CD14-positive monocyte (primary cell): ENCODE measurements around the gene KIRREL3. TPM values are rescaled to one million over a fixed set of nuclear protein-coding genes. Genes with fewer than 3 reads are reported as not detected.

Source experiments
- DNase-seq, 3 donors: peaks; one replicate each; pipeline ENCODE4 v3.0.0-alpha.2; 2011 to 2022
- H2AFZ ChIP-seq: 2 replicates; pipeline ENCODE4 v1.6.0; 2012; ENCODE audit warnings: mild to moderate bottlenecking, low read depth, low read length, inconsistent platforms; ENCODE audit not compliant: insufficient read depth, poor library complexity, severe bottlenecking
- H3K27ac ChIP-seq, 2 donors: 1 replicate in 1 of 2; 2 replicates in 1 of 2; pipeline ENCODE4 v1.5.1; 2012 to 2013; ENCODE audit warnings: low read length in 2 of 2, control low read depth in 1 of 2, inconsistent platforms in 1 of 2, low read depth in 1 of 2, mild to moderate bottlenecking in 1 of 2
- H3K27me3 ChIP-seq, 2 donors: one replicate each; pipeline versions ENCODE4 v1.6.0 to v1.6.1; 2011 to 2013; ENCODE audit warnings: low read length in 2 of 2; ENCODE audit not compliant: control insufficient read depth in 2 of 2, insufficient read depth in 2 of 2
- H3K36me3 ChIP-seq, 2 donors: replicated peaks in 1 of 2; 1 replicate in 1 of 2; 2 replicates in 1 of 2; pipeline versions ENCODE4 v1.5.1 to v1.6.1; 2012 to 2013; ENCODE audit warnings: low read length in 2 of 2, control low read depth in 1 of 2, inconsistent platforms in 1 of 2, mild to moderate bottlenecking in 1 of 2; ENCODE audit not compliant: insufficient read depth in 2 of 2, control insufficient read depth in 1 of 2
- H3K4me1 ChIP-seq, 2 donors: 1 replicate in 1 of 2; 2 replicates in 1 of 2; pipeline versions ENCODE4 v1.5.1 to v1.6.1; 2012 to 2013; ENCODE audit warnings: low read length in 2 of 2, control low read depth in 1 of 2, inconsistent platforms in 1 of 2, mild to moderate bottlenecking in 1 of 2, moderate library complexity in 1 of 2; ENCODE audit not compliant: insufficient read depth in 2 of 2, control insufficient read depth in 1 of 2
- H3K4me2 ChIP-seq: replicated peaks from 2 replicates; pipeline ENCODE3; 2012; ENCODE audit warnings: low read length, moderate library complexity, mild to moderate bottlenecking; ENCODE audit not compliant: poor library complexity, severe bottlenecking; ENCODE audit errors: extremely low read depth
- H3K4me3 ChIP-seq, 3 experiments: fragments of 200-600 bp in 1 of 3; sonication (generic) in 1 of 3; replicated peaks in 1 of 3; 1 replicate in 2 of 3; 2 replicates in 1 of 3; pipeline ENCODE4 v1.5.1; 2011 to 2013; ENCODE audit warnings: low read length in 3 of 3, mild to moderate bottlenecking in 3 of 3, control low read depth in 2 of 3, low read depth in 2 of 3, inconsistent platforms in 1 of 3, moderate library complexity in 1 of 3
- H3K79me2 ChIP-seq: 2 replicates; pipeline ENCODE4 v1.6.0; 2012; ENCODE audit warnings: mild to moderate bottlenecking, control low read depth, inconsistent platforms, low read length, moderate library complexity; ENCODE audit not compliant: insufficient read depth
- H3K9ac ChIP-seq: 2 replicates; pipeline ENCODE4 v1.6.0; 2017; ENCODE audit warnings: low read length, mild to moderate bottlenecking; ENCODE audit not compliant: insufficient read depth, poor library complexity, severe bottlenecking
- H3K9me3 ChIP-seq, 2 donors: replicated peaks in 1 of 2; 1 replicate in 1 of 2; 2 replicates in 1 of 2; pipeline versions ENCODE4 v1.5.1 to v1.6.1; 2012 to 2013; ENCODE audit warnings: low read length in 2 of 2, control low read depth in 1 of 2; ENCODE audit not compliant: control insufficient read depth in 1 of 2, insufficient read depth in 1 of 2
- H4K20me1 ChIP-seq: 2 replicates; pipeline ENCODE4 v1.6.0; 2012; ENCODE audit warnings: mild to moderate bottlenecking, low read length, control low read depth, moderate library complexity; ENCODE audit not compliant: insufficient read depth
- H3K27ac Mint-ChIP-seq, 7 donors: one replicate each; pipeline ENCODE4 v1.8.0; 2020; ENCODE audit warnings: mild to moderate bottlenecking in 7 of 7, mixed read lengths in 7 of 7, moderate library complexity in 6 of 7, inconsistent platforms in 2 of 7
- H3K27me3 Mint-ChIP-seq, 3 donors: one replicate each; pipeline ENCODE4 v1.8.0; 2021 to 2022; ENCODE audit warnings: low read depth in 3 of 3, mild to moderate bottlenecking in 3 of 3, mixed read lengths in 3 of 3, moderate library complexity in 3 of 3, inconsistent platforms in 1 of 3
- H3K36me3 Mint-ChIP-seq, 2 donors: one replicate each; pipeline ENCODE4 v1.8.0; 2020; ENCODE audit warnings: mixed read lengths in 2 of 2, inconsistent platforms in 1 of 2, mild to moderate bottlenecking in 1 of 2
- H3K4me1 Mint-ChIP-seq: one replicate; pipeline ENCODE4 v1.8.0; 2020; ENCODE audit warnings: mild to moderate bottlenecking, mixed read lengths
- H3K4me3 Mint-ChIP-seq, 2 donors: one replicate each; pipeline ENCODE4 v1.8.0; 2020; ENCODE audit warnings: mild to moderate bottlenecking in 2 of 2, mixed read lengths in 2 of 2, moderate library complexity in 1 of 2
- H3K9me3 Mint-ChIP-seq, 7 donors: one replicate each; pipeline ENCODE4 v1.8.0; 2020 to 2022; ENCODE audit warnings: mixed read lengths in 7 of 7, mild to moderate bottlenecking in 6 of 7, moderate library complexity in 6 of 7, inconsistent platforms in 2 of 7
- CTCF ChIP-seq: fragments of 200-600 bp; IDR thresholded peaks from one replicate; pipeline ENCODE4 v1.8.0; 2022; ENCODE audit warnings: antibody characterized with exemption, mild to moderate bottlenecking
- WGBS: methylation state at CpG from one replicate; pipeline ENCODE4 v1.1.5; 2013; ENCODE audit warnings: missing lambda C conversion rate; ENCODE audit not compliant: insufficient coverage; 5-methylcytosine and 5-hydroxymethylcytosine counted together
- intact Hi-C, 2 donors: fragments of 100-400 bp; cut with micrococcal nuclease; formaldehyde crosslinking; loops; one replicate each; pipeline versions ENCODE4 v1.15.0 to v1.15.1; 2023
- polyA plus RNA-seq, 3 donors: library from polyadenylated mRNA; depleted of rRNA in 1 of 3; unstranded in 2 of 3; stranded (reverse) in 1 of 3; fragments of 300-500 nt in 2 of 3; fragments of >200 nt in 1 of 3; fragmentation: Illumina TruSeq in 2 of 3; gene quantifications; 1 replicate in 2 of 3; 2 replicates in 1 of 3; pipeline ENCODE4 v1.2.3, GENCODE V29; 2012 to 2021

KIRREL3 gene
- polyA plus RNA-seq, 3 donors: not detected

GRCh38 chr11:127000981-127001380 lies 411 bp upstream of the KIRREL3 start:
- Mint-ChIP-seq H3K9me3 (peaks cover 0 to 6% (median 0%) of the 10 kb centered on the region in 7 donors), H3K4me1 (no peaks in the 10 kb centered on the region), H3K36me3 (no peaks in the 10 kb centered on the region), H3K27me3 (peaks cover 38 to 54% (median 44%) of the 10 kb centered on the region in 3 donors), H3K4me3 (no peak overlapping the region), H3K27ac (no peak overlapping the region)
- Histone ChIP-seq H3K4me2 (no peak overlapping the region), H3K27me3 (peaks cover 62 to 89% of the 10 kb centered on the region in 2 donors), H3K79me2 (no peaks in the 10 kb centered on the region), H3K9me3 (peaks cover 0 to 23% of the 10 kb centered on the region in 2 donors), H3K27ac (no peak overlapping the region), H4K20me1 (no peaks in the 10 kb centered on the region), H3K36me3 (no peaks in the 10 kb centered on the region), H3K9ac (no peak overlapping the region), H3K4me3 (no peak overlapping the region), H3K4me1 (peaks cover 0 to 4% of the 10 kb centered on the region in 2 donors), H2AFZ (no peak overlapping the region)
- TF ChIP-seq CTCF: no peak
- no peak for DNase-seq
- intact Hi-C loops: no loop called here
- 0% methylated on average over 6 of the region's 6 CpGs for WGBS

GRCh38 chr11:126999366-126999765 lies 1.2 kb downstream of the KIRREL3 start:
- Histone ChIP-seq H3K9me3 (peaks cover 0 to 23% of the 10 kb centered on the region in 2 donors), H3K4me1 (peaks cover 0 to 4% of the 10 kb centered on the region in 2 donors), H3K4me2 (no peak overlapping the region), H3K27me3 (peaks cover 56 to 79% of the 10 kb centered on the region in 2 donors), H4K20me1 (no peaks in the 10 kb centered on the region), H3K27ac (no peak overlapping the region), H3K4me3 (no peak overlapping the region), H2AFZ (no peak overlapping the region), H3K36me3 (no peaks in the 10 kb centered on the region), H3K79me2 (no peaks in the 10 kb centered on the region), H3K9ac (no peak overlapping the region)
- Mint-ChIP-seq H3K27me3 (peaks cover 35 to 45% (median 35%) of the 10 kb centered on the region in 3 donors), H3K4me3 (no peak overlapping the region), H3K9me3 (peaks cover 0 to 6% (median 0%) of the 10 kb centered on the region in 7 donors), H3K4me1 (no peaks in the 10 kb centered on the region), H3K36me3 (no peaks in the 10 kb centered on the region), H3K27ac (no peak overlapping the region)
- TF ChIP-seq CTCF: no peak
- WGBS: 62% methylated on average over 4 of the region's 5 CpGs
- no peak for DNase-seq
- intact Hi-C loops: no loop called here
